GM18909 (cell line): ENCODE results near the gene PLEKHM2.

Source experiments
- ATAC-seq: cut with Tn5 transposase; IDR thresholded peaks from one replicate; pipeline ENCODE4 v1.9.1; 2021; ENCODE audit warnings: mild to moderate bottlenecking; ENCODE audit not compliant: unreplicated experiment, poor library complexity

PLEKHM2 gene

GRCh38 chr1:15722836-15723532 lies 38.9 kb downstream of the PLEKHM2 start:
- no peak for ATAC-seq

DNA sequence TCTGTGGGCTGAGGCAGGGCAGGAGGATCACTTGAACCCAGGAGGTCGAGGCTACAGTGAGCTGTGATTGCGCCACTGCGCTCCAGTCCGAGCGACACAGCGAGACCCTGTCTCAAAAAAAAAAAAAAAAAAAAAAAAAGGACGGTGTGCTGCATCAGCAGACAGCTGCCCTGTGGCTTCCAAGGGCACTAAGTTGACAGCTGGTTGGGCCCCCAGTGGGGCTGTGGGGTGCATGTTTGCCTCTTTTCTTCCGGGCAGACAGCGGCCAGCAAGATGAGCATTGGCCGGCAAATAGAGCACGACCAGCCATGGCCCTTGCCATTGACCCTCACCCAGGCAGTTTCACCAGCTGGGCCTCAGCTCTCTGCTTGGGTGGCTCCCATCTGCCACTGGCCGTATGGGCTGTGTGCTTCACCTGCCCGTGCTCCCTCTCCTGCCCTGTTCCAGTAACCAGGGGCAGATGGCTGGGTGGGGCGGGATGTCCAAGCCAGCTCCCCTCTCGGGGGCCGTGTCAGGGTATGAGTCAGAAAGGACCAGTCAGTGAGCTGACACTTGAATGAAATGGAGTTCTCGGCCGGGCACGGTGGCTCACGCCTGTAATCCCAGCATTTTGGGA lies 39.6 kb downstream of the PLEKHM2 start:
- no peak for ATAC-seq

DNA sequence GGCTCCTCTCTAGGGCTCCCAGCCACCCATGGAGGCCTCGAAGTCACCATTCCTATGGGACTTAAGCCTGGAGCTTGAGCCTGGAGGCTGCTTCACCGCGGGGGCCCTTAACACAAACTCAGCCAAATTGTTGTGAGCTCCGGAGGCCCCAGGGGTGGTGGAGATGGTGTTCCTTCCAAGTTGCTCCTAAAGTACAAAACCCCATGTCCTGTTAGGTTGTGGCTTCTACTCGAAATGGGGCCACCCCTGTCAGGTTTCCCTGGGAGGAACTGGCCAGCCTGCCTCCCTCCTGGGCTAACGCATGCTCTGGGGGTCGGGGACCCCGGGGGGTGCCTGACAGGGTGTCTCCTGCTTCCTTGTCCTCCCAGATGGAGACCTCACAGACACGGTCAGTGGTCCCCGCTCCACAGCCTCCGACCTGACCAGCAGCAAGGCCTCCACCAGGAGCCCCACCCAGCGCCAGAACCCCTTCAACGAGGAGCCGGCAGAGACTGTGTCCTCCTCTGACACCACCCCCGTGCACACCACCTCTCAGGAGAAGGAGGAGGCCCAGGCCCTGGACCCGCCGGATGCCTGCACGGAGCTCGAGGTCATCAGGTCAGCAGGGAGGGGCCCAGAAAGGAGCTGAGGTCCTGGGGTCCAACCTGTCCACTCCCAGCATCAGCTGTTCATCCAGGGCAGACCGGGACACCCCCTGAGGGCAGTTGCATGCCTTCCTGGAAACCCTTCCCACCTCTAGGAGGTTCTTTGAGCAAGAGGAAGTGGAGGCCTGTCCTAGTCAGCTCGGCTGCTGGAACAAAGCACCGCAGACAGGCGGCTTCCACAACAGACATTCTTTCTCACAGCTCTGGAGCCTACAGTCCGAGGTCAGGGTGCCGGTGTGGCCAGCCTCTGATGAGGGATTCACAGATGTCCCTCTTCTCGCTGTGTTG lies 41.1 kb downstream of the PLEKHM2 start:
- ATAC-seq, result no peak

GRCh38 chr1:15726508-15726907 lies 42.4 kb downstream of the PLEKHM2 start:
- ATAC-seq, result no peak

DNA sequence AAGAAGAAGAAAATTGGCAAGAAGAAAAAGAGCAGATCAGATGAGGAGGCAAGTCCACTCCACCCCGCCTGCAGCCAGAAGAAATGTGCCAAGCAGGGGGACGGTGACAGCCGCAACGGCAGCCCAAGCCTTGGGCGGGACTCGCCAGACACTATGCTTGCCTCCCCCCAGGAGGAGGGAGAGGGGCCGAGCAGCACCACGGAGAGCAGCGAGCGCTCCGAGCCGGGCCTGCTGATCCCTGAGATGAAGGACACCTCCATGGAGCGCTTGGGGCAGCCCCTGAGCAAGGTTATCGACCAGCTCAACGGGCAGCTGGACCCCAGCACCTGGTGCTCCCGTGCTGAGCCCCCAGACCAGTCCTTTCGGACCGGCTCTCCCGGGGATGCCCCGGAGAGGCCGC lies 42.9 kb downstream of the PLEKHM2 start:
- ATAC-seq, result no peak

- no peak for ATAC-seq
Measured at GRCh38 chr1:15727424-15727823, 43.3 kb downstream of the PLEKHM2 start.

GRCh38 chr1:15727866-15728534 lies 43.9 kb downstream of the PLEKHM2 start:
- no peak for ATAC-seq

- no peak for ATAC-seq
Measured at GRCh38 chr1:15728937-15729657, 45.0 kb downstream of the PLEKHM2 start.

DNA sequence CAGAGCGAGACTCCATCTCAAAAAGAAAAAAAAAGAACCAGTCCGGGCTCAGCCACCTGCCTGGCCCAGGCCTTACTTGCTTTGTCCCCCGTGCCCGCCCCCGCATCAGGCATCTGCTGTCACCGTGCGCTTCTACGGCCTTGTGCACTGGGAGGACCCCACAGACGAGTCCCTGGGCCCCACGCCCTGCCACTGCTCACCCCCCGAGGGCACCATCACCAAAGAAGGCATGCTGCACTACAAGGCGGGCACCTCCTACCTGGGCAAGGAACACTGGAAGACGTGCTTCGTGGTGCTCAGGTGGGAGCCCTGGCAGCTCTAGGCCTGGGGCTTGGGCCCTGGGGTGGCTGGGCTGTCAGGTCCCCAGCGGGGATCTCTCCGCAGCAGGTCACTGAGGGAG lies 46.3 kb downstream of the PLEKHM2 start:
- no peak for ATAC-seq

DNA sequence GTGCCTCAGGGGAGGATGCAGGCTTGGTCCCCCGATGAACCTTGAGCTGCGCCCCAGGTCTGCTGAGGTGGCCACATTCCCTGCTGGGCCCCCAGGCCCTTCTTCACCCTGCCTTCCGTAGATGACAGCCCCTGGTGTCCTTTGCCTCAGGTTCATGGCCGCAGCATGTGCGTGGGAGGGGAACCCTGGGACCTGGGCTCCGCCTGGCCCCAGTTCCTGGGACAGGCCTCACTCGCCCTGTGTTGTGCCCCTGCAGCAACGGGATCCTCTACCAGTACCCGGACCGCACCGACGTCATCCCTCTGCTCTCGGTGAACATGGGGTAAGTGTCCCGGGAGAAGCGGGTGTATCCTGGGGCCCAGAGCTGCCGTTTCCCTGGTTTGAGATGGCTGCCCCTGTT lies 46.8 kb downstream of the PLEKHM2 start:
- ATAC-seq, result no peak

- no peak for ATAC-seq
Measured at GRCh38 chr1:15731735-15732685, 47.9 kb downstream of the PLEKHM2 start.

DNA sequence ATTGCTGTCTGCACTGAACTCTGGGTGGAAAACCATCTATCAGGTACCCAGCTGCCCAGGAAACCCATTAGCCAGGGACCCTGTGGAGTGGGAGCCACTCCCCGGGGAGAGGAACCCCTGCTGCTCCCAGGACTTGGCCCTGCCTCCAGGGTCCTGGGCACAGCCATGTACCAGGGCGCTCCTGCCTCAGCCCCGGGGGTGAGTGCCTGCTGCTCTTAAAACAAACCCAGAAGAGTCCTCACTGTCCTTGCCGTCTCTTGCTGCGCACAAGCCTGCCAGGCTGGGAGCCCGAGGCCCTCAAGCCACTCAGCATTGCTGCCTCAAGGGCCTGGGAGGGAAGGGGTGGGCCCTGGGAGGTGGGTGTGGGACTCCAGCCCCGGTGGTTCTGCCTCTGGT lies 48.6 kb downstream of the PLEKHM2 start:
- no peak for ATAC-seq

GRCh38 chr1:15733218-15733725 lies 49.2 kb downstream of the PLEKHM2 start:
- ATAC-seq, result no peak

DNA sequence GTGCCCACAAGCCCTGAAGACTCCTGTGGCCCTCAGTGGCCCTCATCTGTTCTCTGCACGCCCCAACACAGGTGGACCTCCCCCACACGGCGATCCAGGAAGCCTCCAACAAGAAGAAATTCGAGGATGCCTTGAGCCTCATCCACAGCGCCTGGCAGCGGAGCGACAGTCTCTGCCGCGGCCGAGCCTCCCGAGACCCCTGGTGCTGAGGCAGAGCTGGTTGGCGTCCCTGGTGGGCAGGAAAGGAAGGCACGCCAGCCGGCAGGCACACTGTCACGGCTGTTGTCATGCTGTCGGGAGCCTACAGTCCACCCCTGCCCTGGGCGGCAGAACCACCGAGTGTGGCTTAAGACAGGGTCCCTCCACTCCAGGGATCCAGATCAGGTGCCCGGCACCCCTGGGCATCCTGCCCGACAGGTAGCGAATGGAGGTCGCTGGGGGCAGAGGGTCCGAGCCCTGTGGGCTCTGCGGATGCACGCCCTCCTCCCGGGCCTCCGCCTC lies 49.7 kb downstream of the PLEKHM2 start:
- ATAC-seq, result no peak

GRCh38 chr1:15734296-15734695 lies 50.2 kb downstream of the PLEKHM2 start:
- no peak for ATAC-seq

GRCh38 chr1:15734901-15735300 lies 50.8 kb downstream of the PLEKHM2 start:
- no peak for ATAC-seq

DNA sequence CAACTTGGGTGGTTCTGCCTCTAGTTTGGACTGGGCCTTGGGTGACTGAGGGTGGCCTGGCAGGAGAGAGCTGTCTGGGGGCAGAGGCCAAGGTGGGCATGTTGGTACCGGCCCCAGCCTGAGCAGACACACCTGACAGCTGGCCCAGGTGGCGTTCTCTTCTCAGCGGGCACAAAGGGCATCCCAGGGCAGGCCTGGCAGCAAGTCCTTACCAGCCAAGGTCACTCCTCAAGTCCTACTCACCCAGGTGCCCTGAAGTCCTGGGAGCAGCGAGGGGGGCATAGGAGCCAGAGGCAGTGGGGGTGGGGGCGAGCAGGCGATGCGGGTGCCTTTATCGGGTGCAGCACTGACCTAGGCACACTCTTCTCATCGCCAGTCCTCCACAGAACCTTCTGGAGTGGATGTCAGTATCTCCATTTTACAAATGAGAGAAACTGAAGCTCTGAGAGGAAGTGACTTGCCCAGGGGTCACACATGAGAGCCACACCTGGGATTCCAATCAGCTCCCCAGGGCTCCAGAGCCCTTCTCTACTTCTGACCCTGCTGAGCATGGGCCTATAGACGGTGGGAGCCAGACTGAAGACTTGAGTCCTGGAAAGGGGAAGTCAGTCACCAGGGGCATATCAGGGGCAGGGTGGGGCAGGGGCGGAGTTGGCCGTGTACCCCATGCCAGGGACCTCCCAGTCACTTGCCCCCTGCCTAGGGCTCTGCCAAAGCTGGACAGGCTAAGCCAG lies 51.4 kb downstream of the PLEKHM2 start:
- ATAC-seq, result no peak
